IgD-negative memory B cell (primary cell): ENCODE data around the gene CORO2B. TPM values are rescaled to one million over a fixed set of nuclear protein-coding genes. Genes with fewer than 3 reads are reported as not detected.

Source experiments
- H3K27ac Mint-ChIP-seq, 3 donors: one replicate each; pipeline ENCODE4 v1.8.0; 2020 to 2022; ENCODE audit warnings: mild to moderate bottlenecking in 3 of 3, mixed read lengths in 3 of 3, moderate library complexity in 1 of 3
- H3K27me3 Mint-ChIP-seq: one replicate; pipeline ENCODE4 v1.8.0; 2021; ENCODE audit warnings: mixed read lengths
- H3K36me3 Mint-ChIP-seq: one replicate; pipeline ENCODE4 v1.8.0; 2020; ENCODE audit warnings: mild to moderate bottlenecking, mixed read lengths
- H3K4me1 Mint-ChIP-seq, 3 donors: one replicate each; pipeline ENCODE4 v1.8.0; 2020 to 2022; ENCODE audit warnings: mixed read lengths in 3 of 3, mild to moderate bottlenecking in 1 of 3
- H3K4me3 Mint-ChIP-seq, 4 donors: one replicate each; pipeline ENCODE4 v1.8.0; 2020 to 2022; ENCODE audit warnings: mild to moderate bottlenecking in 4 of 4, mixed read lengths in 4 of 4, moderate library complexity in 3 of 4
- H3K9me3 Mint-ChIP-seq, 3 donors: one replicate each; pipeline ENCODE4 v1.8.0; 2020 to 2021; ENCODE audit warnings: mixed read lengths in 3 of 3, mild to moderate bottlenecking in 1 of 3
- polyA plus RNA-seq: library from polyadenylated mRNA; unstranded; fragments of 300-500 nt; fragmentation: Illumina TruSeq; gene quantifications from one replicate; pipeline ENCODE4 v1.2.3, GENCODE V29; 2021

CORO2B gene
- polyA plus RNA-seq, 1 donor from 2014 or later, result 0.94 TPM

- Mint-ChIP-seq H3K36me3 (peaks cover 2% of the 10 kb centered on the region), H3K9me3 (peaks cover 0 to 4% (median 0%) of the 10 kb centered on the region in 3 donors), H3K4me1 (peaks cover 0 to 5% (median 5%) of the 10 kb centered on the region in 3 donors), H3K27me3 (no peaks in the 10 kb centered on the region), H3K4me3 (no peak overlapping the region), H3K27ac (no peak overlapping the region)
These were observed 32.0 kb downstream of the CORO2B start for GRCh38 chr15:68610825-68611224.

GRCh38 chr15:68612503-68612902 lies 33.7 kb downstream of the CORO2B start:
- no peaks in the 10 kb centered on the region for H3K27me3 Mint-ChIP-seq
- no peak overlapping the region for H3K27ac Mint-ChIP-seq
- peaks cover 2% of the 10 kb centered on the region for H3K36me3 Mint-ChIP-seq
- no peak overlapping the region for H3K4me3 Mint-ChIP-seq
- no peaks in the 10 kb centered on the region for H3K9me3 Mint-ChIP-seq
- H3K4me1 Mint-ChIP-seq, result peaks cover 0 to 5% (median 5%) of the 10 kb centered on the region in 3 donors

GRCh38 chr15:68612979-68613740 lies 34.4 kb downstream of the CORO2B start:
- Mint-ChIP-seq H3K4me3 (no peak overlapping the region), H3K27ac (no peak overlapping the region), H3K4me1 (peaks cover 0 to 7% (median 5%) of the 10 kb centered on the region in 3 donors), H3K27me3 (no peaks in the 10 kb centered on the region), H3K36me3 (peaks cover 2% of the 10 kb centered on the region), H3K9me3 (no peaks in the 10 kb centered on the region)

- peak overlapping the region in 1 of 4 donors; percentile 52 for H3K4me3 Mint-ChIP-seq
- no peaks in the 10 kb centered on the region for H3K36me3 Mint-ChIP-seq
- H3K9me3 Mint-ChIP-seq, result no peaks in the 10 kb centered on the region
- no peaks in the 10 kb centered on the region for H3K27me3 Mint-ChIP-seq
- no peak overlapping the region for H3K27ac Mint-ChIP-seq
- H3K4me1 Mint-ChIP-seq, result peaks cover 0 to 9% (median 4%) of the 10 kb centered on the region in 3 donors
These were observed 35.7 kb downstream of the CORO2B start for GRCh38 chr15:68614286-68615035.

- Mint-ChIP-seq H3K9me3 (no peaks in the 10 kb centered on the region), H3K4me3 (no peak overlapping the region), H3K27me3 (no peaks in the 10 kb centered on the region)
These were observed 36.5 kb downstream of the CORO2B start for GRCh38 chr15:68615301-68615700.

DNA sequence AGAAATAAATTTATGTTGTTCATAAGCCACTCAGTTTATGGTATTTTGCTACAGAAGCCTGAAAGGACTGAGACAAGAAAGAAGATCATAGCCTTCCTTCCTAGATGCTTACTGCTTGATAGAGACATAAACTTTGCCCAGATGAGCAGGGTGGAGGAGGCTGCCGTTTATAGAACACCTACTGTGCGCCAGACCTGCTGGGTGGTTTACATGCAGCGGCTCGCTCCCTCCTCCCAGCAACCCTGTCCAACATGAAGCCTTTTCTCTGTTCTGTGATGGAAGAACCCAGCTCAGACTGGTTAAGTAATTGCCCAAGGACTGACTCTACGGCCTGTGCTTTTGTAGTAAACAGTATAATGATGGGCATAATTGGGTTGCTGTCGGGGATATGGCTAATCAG lies 37.0 kb downstream of the CORO2B start:
- no peaks in the 10 kb centered on the region for H3K9me3 Mint-ChIP-seq
- no peaks in the 10 kb centered on the region for H3K36me3 Mint-ChIP-seq
- H3K4me3 Mint-ChIP-seq, result no peak overlapping the region
- no peaks in the 10 kb centered on the region for H3K27me3 Mint-ChIP-seq
- H3K4me1 Mint-ChIP-seq, result peaks cover 0 to 9% (median 4%) of the 10 kb centered on the region in 3 donors
- H3K27ac Mint-ChIP-seq, result peak overlapping the region in 1 of 3 donors; percentile 50

More at GRCh38 chr15:68615301-68615700, 36.5 kb downstream of the CORO2B start:
- Mint-ChIP-seq H3K36me3 (no peaks in the 10 kb centered on the region), H3K4me1 (peaks cover 0 to 9% (median 4%) of the 10 kb centered on the region in 3 donors), H3K27ac (no peak overlapping the region)

GRCh38 chr15:68616397-68616796 lies 37.6 kb downstream of the CORO2B start:
- Mint-ChIP-seq H3K9me3 (no peaks in the 10 kb centered on the region), H3K27ac (no peak overlapping the region), H3K36me3 (no peaks in the 10 kb centered on the region), H3K4me1 (peaks cover 4 to 9% (median 4%) of the 10 kb centered on the region in 3 donors), H3K4me3 (no peak overlapping the region), H3K27me3 (no peaks in the 10 kb centered on the region)

DNA sequence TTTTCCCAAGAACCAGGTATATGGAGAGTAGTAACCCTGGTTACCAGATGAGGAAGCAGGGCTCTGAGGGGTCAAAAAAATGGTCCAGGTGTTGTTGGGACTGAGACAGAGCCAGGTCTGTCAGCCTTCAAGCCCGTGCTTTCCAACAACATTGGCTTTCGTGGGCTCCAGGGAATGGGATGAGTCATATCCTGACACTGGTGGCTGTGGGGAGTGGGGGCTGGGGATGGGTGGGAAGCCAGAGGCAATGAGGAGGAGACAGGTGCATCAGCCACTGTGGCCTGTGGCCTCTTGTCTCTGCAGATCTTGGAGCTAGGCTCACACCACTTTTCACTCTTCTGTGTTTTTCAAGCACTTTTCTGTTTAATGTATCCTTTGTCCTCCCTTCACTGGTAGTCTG lies 38.2 kb downstream of the CORO2B start:
- H3K27ac Mint-ChIP-seq, result no peak overlapping the region
- H3K36me3 Mint-ChIP-seq, result no peaks in the 10 kb centered on the region
- no peaks in the 10 kb centered on the region for H3K27me3 Mint-ChIP-seq
- peaks cover 4 to 9% (median 5%) of the 10 kb centered on the region in 3 donors for H3K4me1 Mint-ChIP-seq
- H3K9me3 Mint-ChIP-seq, result no peaks in the 10 kb centered on the region
- no peak overlapping the region for H3K4me3 Mint-ChIP-seq

- Mint-ChIP-seq H3K27me3 (no peaks in the 10 kb centered on the region), H3K27ac (no peak overlapping the region), H3K36me3 (no peaks in the 10 kb centered on the region), H3K4me3 (no peak overlapping the region), H3K4me1 (peaks cover 4 to 9% (median 8%) of the 10 kb centered on the region in 3 donors), H3K9me3 (no peaks in the 10 kb centered on the region)
These were observed 39.0 kb downstream of the CORO2B start for GRCh38 chr15:68617777-68618176.

DNA sequence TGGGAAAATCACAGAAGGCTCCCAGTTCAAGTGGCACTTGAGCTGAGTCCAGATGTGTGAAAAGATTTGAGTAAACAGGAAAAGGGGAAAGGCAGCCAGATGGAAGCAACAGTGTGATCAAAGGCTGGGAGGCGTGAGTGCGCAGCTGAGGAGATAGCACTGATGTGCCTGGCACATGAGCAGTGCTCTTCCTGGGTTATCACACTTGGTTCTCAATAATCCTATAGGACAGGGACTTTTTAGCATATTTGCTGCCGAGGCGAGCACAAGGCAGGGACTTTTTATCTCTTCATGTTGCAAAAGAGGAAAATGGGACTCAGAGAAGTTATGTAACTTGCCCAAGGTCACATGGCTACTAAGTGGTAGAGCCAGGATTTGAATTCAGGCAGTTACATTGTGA lies 39.6 kb downstream of the CORO2B start:
- Mint-ChIP-seq H3K9me3 (no peaks in the 10 kb centered on the region), H3K4me1 (peaks cover 1 to 8% (median 3%) of the 10 kb centered on the region in 3 donors), H3K4me3 (no peak overlapping the region), H3K27ac (no peak overlapping the region), H3K36me3 (no peaks in the 10 kb centered on the region), H3K27me3 (no peaks in the 10 kb centered on the region)

DNA sequence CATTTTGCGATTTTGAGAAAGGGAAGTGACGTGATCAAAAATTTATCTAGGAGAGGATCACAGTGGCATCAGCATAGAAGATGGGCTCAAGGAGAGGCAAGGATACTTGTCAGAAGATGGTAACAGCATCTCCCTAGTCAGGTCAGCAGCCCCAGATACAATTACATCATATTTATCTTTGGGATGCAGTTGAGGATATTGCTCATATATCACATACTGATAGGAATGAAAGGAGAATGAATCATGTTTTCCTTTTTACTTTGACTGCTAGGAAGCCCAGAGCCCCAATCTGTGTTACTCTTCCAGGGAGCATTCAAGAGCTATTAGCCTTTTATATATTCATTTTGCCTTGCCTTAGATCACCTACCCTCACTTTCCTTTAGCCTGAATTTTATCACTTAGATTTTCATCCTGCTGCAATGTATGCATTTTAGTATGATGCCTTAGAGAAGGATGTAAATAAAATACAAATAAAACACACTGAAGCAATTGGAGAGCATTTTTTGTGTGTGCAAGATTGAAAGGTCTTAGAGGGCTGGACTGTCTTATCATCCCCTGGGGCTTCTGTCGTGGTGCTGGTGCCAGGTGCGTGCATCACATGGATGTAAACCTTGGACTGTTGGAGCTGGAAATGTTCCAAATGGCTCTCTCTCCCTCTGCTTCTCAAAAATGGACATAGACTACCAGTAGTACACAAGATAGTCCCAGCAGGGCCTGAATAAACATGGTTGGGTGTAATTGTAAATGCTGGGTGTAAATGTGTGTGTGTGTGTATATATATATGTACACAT lies 40.3 kb downstream of the CORO2B start:
- Mint-ChIP-seq H3K27me3 (peaks cover 3% of the 10 kb centered on the region), H3K4me3 (no peak overlapping the region), H3K9me3 (no peaks in the 10 kb centered on the region), H3K27ac (no peak overlapping the region), H3K36me3 (no peaks in the 10 kb centered on the region), H3K4me1 (peaks cover 3 to 11% (median 5%) of the 10 kb centered on the region in 3 donors)

GRCh38 chr15:68620721-68621527 lies 42.1 kb downstream of the CORO2B start:
- Mint-ChIP-seq H3K4me1 (peaks cover 5 to 14% (median 6%) of the 10 kb centered on the region in 3 donors), H3K9me3 (no peaks in the 10 kb centered on the region), H3K27ac (no peak overlapping the region), H3K4me3 (no peak overlapping the region), H3K27me3 (peaks cover 6% of the 10 kb centered on the region), H3K36me3 (peaks cover 1% of the 10 kb centered on the region)

DNA sequence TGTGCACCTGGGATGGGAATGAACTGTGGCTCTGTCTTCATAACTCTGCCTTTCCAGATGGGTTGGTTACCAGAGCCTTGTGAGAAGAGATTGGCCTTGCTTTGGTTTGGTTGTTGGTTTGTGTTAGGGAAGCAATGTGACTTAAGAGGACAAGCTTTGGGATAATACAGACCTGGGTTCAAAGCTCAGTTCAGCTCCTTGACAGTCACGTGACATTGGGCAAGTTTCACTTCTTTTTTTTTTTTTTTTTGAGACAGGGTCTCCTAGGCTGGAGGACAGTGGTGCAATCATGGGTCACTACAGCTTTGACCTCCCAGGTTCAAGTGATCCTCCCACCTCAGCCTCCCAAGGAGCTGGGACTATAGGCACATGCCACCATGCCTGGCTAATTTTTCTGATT lies 42.7 kb downstream of the CORO2B start:
- H3K27me3 Mint-ChIP-seq, result peaks cover 8% of the 10 kb centered on the region
- peaks cover 11 to 18% (median 11%) of the 10 kb centered on the region in 3 donors for H3K4me1 Mint-ChIP-seq
- H3K4me3 Mint-ChIP-seq, result no peak overlapping the region
- peaks cover 1% of the 10 kb centered on the region for H3K36me3 Mint-ChIP-seq
- H3K9me3 Mint-ChIP-seq, result no peaks in the 10 kb centered on the region
- no peak overlapping the region for H3K27ac Mint-ChIP-seq

DNA sequence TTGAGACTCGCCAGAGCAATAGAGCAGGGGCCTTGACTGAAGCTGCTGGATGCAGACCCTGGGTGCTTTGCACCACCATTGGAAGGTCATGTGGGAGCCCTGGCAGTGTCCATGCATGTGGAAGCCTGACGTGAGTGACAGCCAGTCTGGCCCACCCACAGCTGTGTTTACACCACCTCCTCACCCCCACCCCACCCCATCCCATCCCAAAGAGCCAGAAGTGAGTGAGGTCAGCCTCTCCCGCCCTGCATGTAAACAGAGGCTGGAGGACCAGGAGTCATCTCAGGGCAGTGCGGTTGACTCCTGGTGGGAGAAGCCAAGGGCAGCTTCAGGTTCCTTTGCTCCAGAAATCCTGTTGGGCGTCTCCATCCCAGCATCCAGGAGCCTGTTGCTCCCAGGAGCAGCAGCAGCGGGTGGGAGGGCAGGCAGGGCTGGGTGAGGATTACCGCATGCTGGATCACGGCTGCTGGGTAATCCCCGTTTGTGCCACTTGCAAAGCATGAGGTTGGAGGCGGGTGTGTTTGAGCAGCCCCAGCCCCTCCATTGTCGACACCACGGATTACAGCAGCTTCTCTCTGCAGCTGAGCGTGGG lies 44.6 kb downstream of the CORO2B start:
- Mint-ChIP-seq H3K4me3 (no peak overlapping the region), H3K4me1 (peaks cover 13 to 21% (median 15%) of the 10 kb centered on the region in 3 donors), H3K27me3 (peaks cover 14% of the 10 kb centered on the region), H3K9me3 (no peaks in the 10 kb centered on the region), H3K36me3 (peaks cover 1% of the 10 kb centered on the region), H3K27ac (no peak overlapping the region)
